H9 (cell line): ENCODE measurements around the gene PGM2. TPM values are rescaled to one million over a fixed set of nuclear protein-coding genes. Genes with fewer than 3 reads are reported as not detected.

Experiments used
- DNase-seq: peaks from one replicate; pipeline ENCODE4 v3.0.0-alpha.2; 2017
- H2AFZ ChIP-seq: one replicate; pipeline ENCODE4 v1.6.1; 2013; ENCODE audit warnings: mild to moderate bottlenecking, low read length, control low read depth, moderate library complexity
- H2AK5ac ChIP-seq: 2 replicates; pipeline ENCODE4 v1.6.1; 2013; ENCODE audit warnings: low read length, control low read depth, mixed read lengths; ENCODE audit not compliant: insufficient read length
- H2BK120ac ChIP-seq: one replicate; pipeline ENCODE4 v1.6.1; 2013; ENCODE audit warnings: low read depth, mild to moderate bottlenecking, low read length, control low read depth, inconsistent platforms; ENCODE audit not compliant: poor library complexity, severe bottlenecking
- H2BK12ac ChIP-seq: 2 replicates; pipeline ENCODE4 v1.6.1; 2013; ENCODE audit warnings: low read length, control low read depth, mixed read lengths, low read depth; ENCODE audit not compliant: insufficient read length
- H2BK15ac ChIP-seq: 2 replicates; pipeline ENCODE4 v1.6.1; 2013; ENCODE audit warnings: low read depth, low read length, control low read depth
- H2BK20ac ChIP-seq: one replicate; pipeline ENCODE4 v1.6.1; 2013; ENCODE audit warnings: low read depth, mild to moderate bottlenecking, low read length, control low read depth, inconsistent platforms; ENCODE audit not compliant: poor library complexity, severe bottlenecking
- H2BK5ac ChIP-seq: 2 replicates; pipeline ENCODE4 v1.6.1; 2013; ENCODE audit warnings: low read length, control low read depth, mixed read lengths; ENCODE audit not compliant: insufficient read length
- H3K14ac ChIP-seq: 2 replicates; pipeline ENCODE4 v1.6.1; 2013; ENCODE audit warnings: low read length, control low read depth; ENCODE audit not compliant: insufficient read depth
- H3K18ac ChIP-seq: 2 replicates; pipeline ENCODE4 v1.6.1; 2013; ENCODE audit warnings: low read depth, mild to moderate bottlenecking, mixed read lengths, low read length, control low read depth; ENCODE audit not compliant: insufficient read length
- H3K23ac ChIP-seq: 2 replicates; pipeline ENCODE4 v1.6.1; 2013; ENCODE audit warnings: low read length, control low read depth, mixed read lengths, low read depth; ENCODE audit not compliant: insufficient read length
- H3K23me2 ChIP-seq: 2 replicates; pipeline ENCODE4 v1.6.1; 2013; ENCODE audit warnings: low read depth, mild to moderate bottlenecking, mixed read lengths, low read length, control low read depth; ENCODE audit not compliant: insufficient read length, poor library complexity, severe bottlenecking
- H3K27ac ChIP-seq: 2 replicates; pipeline ENCODE4 v1.5.1; 2013; ENCODE audit warnings: low read length, control low read depth, mixed read lengths, low read depth; ENCODE audit not compliant: insufficient read length
- H3K27me3 ChIP-seq: 2 replicates; pipeline ENCODE4 v1.6.1; 2013; ENCODE audit warnings: low read length, control low read depth, inconsistent platforms; ENCODE audit not compliant: insufficient read depth
- H3K4ac ChIP-seq: 2 replicates; pipeline ENCODE4 v1.6.1; 2013; ENCODE audit warnings: low read depth, mild to moderate bottlenecking, control low read depth, inconsistent platforms, low read length, moderate library complexity
- H3K4me1 ChIP-seq: 2 replicates; pipeline ENCODE4 v1.6.1; 2013; ENCODE audit warnings: low read length, control low read depth, inconsistent platforms; ENCODE audit not compliant: insufficient read depth
- H3K4me2 ChIP-seq: 2 replicates; pipeline ENCODE4 v1.6.1; 2013; ENCODE audit warnings: low read length, control low read depth, mixed read lengths; ENCODE audit not compliant: insufficient read length, insufficient read depth
- H3K56ac ChIP-seq: 2 replicates; pipeline ENCODE4 v1.6.1; 2013; ENCODE audit warnings: low read depth, mild to moderate bottlenecking, mixed read lengths, low read length, control low read depth; ENCODE audit not compliant: insufficient read length
- H3K79me1 ChIP-seq: 2 replicates; pipeline ENCODE4 v1.6.1; 2013; ENCODE audit warnings: low read depth, mild to moderate bottlenecking, moderate library complexity, low read length, control low read depth, inconsistent platforms; ENCODE audit not compliant: insufficient read depth, poor library complexity, severe bottlenecking
- H3K79me2 ChIP-seq: 2 replicates; pipeline ENCODE4 v1.6.1; 2013; ENCODE audit warnings: low read length, control low read depth, inconsistent platforms; ENCODE audit not compliant: insufficient read depth
- H3K9ac ChIP-seq: 2 replicates; pipeline ENCODE4 v1.6.1; 2013; ENCODE audit warnings: low read length, control low read depth, mixed read lengths; ENCODE audit not compliant: insufficient read length; ENCODE audit errors: extremely low read depth
- H3K9me3 ChIP-seq: one replicate; pipeline ENCODE4 v1.6.1; 2013; ENCODE audit warnings: low read depth, low read length, inconsistent platforms; ENCODE audit not compliant: control insufficient read depth
- H3T11ph ChIP-seq: one replicate; pipeline ENCODE4 v1.6.1; 2013; ENCODE audit warnings: mild to moderate bottlenecking, low read length, control low read depth, inconsistent platforms
- H4K20me1 ChIP-seq: one replicate; pipeline ENCODE4 v1.6.1; 2013; ENCODE audit not compliant: control insufficient read depth, insufficient read length, insufficient read depth
- H4K5ac ChIP-seq: 2 replicates; pipeline ENCODE4 v1.6.1; 2013; ENCODE audit warnings: low read depth, mild to moderate bottlenecking, mixed read lengths, low read length, control low read depth; ENCODE audit not compliant: insufficient read length
- H4K8ac ChIP-seq: replicated peaks from 2 replicates; pipeline ENCODE4 v1.6.1; 2013; ENCODE audit warnings: low read length, control low read depth, mixed read lengths, low read depth; ENCODE audit not compliant: insufficient read length
- H4K91ac ChIP-seq: 2 replicates; pipeline ENCODE4 v1.6.1; 2013; ENCODE audit warnings: low read depth, mild to moderate bottlenecking, moderate library complexity, mixed read lengths, low read length, control low read depth; ENCODE audit not compliant: insufficient read length
- H3K27ac Mint-ChIP-seq, 3 experiments: 2 replicates in 2 of 3; 3 replicates in 1 of 3; pipeline ENCODE4 v1.8.0; 2020 to 2021; ENCODE audit warnings: mixed read lengths in 3 of 3, mild to moderate bottlenecking in 1 of 3, moderate library complexity in 1 of 3
- H3K27me3 Mint-ChIP-seq: 2 replicates; pipeline ENCODE4 v1.8.0; 2021; ENCODE audit warnings: low read depth, mild to moderate bottlenecking, moderate library complexity, mixed read lengths
- H3K36me3 Mint-ChIP-seq, 3 experiments: 2 replicates in 2 of 3; 3 replicates in 1 of 3; pipeline ENCODE4 v1.8.0; 2020 to 2021; ENCODE audit warnings: low read depth in 3 of 3, mixed read lengths in 3 of 3; ENCODE audit not compliant: insufficient read depth in 1 of 3
- H3K4me1 Mint-ChIP-seq, 2 experiments: 2 replicates each; pipeline ENCODE4 v1.8.0; 2020; ENCODE audit warnings: mixed read lengths in 2 of 2
- H3K4me3 Mint-ChIP-seq, 2 experiments: 2 replicates in 1 of 2; 3 replicates in 1 of 2; pipeline ENCODE4 v1.8.0; 2020 to 2021; ENCODE audit warnings: mild to moderate bottlenecking in 2 of 2, mixed read lengths in 2 of 2, moderate library complexity in 1 of 2
- H3K9me3 Mint-ChIP-seq, 2 experiments: 2 replicates in 1 of 2; 3 replicates in 1 of 2; pipeline ENCODE4 v1.8.0; 2020; ENCODE audit warnings: mild to moderate bottlenecking in 2 of 2, mixed read lengths in 2 of 2, moderate library complexity in 1 of 2
- CTCF ChIP-seq: fragments of 200-600 bp; sonication (generic); conservative IDR thresholded peaks from 3 replicates; pipeline ENCODE4 v1.8.0; 2021; ENCODE audit warnings: antibody characterized with exemption, mild to moderate bottlenecking
- WGBS: extraction: QIAGEN DNeasy Blood & Tissue Kit; methylation state at CpG from one replicate; pipeline ENCODE4 v1.1.7; 2013; ENCODE audit warnings: missing lambda C conversion rate, low lambda C conversion rate, mixed read lengths; ENCODE audit not compliant: insufficient read length; ENCODE audit errors: extremely low coverage; 5-methylcytosine and 5-hydroxymethylcytosine counted together
- total RNA-seq: library from RNA; stranded (reverse); gene quantifications from 2 replicates; pipeline ENCODE4 v1.2.1, GENCODE V29; 2021

Gene PGM2
- total RNA-seq, 1 experiment from 2014 or later: 26.6 TPM

- Histone ChIP-seq H3K4ac (no peak overlapping the region), H4K8ac (no peak overlapping the region), H2BK12ac (no peak overlapping the region), H3K23ac (no peak overlapping the region), H3K4me2 (no peak overlapping the region), H2BK15ac (no peak overlapping the region), H4K91ac (no peak overlapping the region), H4K20me1 (no peaks in the 10 kb centered on the region), H3K9ac (no peak overlapping the region), H3T11ph (no peak overlapping the region), H4K5ac (no peak overlapping the region), H2BK20ac (no peak overlapping the region), H3K27ac (no peak overlapping the region), H3K4me1 (no peaks in the 10 kb centered on the region), H3K56ac (no peak overlapping the region), H3K9me3 (no peaks in the 10 kb centered on the region), H2AFZ (no peak overlapping the region), H2BK120ac (no peak overlapping the region), H3K18ac (no peak overlapping the region), H3K79me2 (no peaks in the 10 kb centered on the region), H3K14ac (no peak overlapping the region), H3K79me1 (no peaks in the 10 kb centered on the region), H2AK5ac (no peak overlapping the region), H2BK5ac (no peak overlapping the region), H3K27me3 (peaks cover 15% of the 10 kb centered on the region), H3K23me2 (peaks cover 9% of the 10 kb centered on the region)
- Mint-ChIP-seq H3K27me3 (peaks cover 67% of the 10 kb centered on the region), H3K9me3 (no peaks in the 10 kb centered on the region; a peak in 1 of 5 replicates), H3K4me1 (peaks cover 11 to 12% of the 10 kb centered on the region in 2 experiments), H3K4me3 (peak overlapping the region in 1 of 2 experiments; percentile 54; a peak in 2 of 5 replicates), H3K27ac (no peak overlapping the region), H3K36me3 (no peaks in the 10 kb centered on the region; a peak in 1 of 7 replicates)
- TF ChIP-seq CTCF: no peak
- no CpG with 5 or more reads among the region's 5 CpGs for WGBS
- no peak for DNase-seq
These were observed 66.2 kb downstream of the PGM2 start for GRCh38 chr4:37892641-37893040.
